ENCODE measurements around the gene HELZ.
"Not testable (repeated sequence)": the region's sequence is repeated elsewhere in the genome, so short reads cannot be mapped to it uniquely, and the experiment has no call there.

Gene HELZ

GRCh38 chr17:67110619-67111018 lies 134.4 kb downstream of the HELZ start:
- DNase-seq: no peak

GRCh38 chr17:67109111-67109510 lies 135.9 kb downstream of the HELZ start:
- DNase-seq: no peak

GRCh38 chr17:67107811-67108775 lies 136.9 kb downstream of the HELZ start:
- DNase-seq: no peak

- no peak for DNase-seq
Observed at GRCh38 chr17:67107171-67107570, 137.8 kb downstream of the HELZ start.

- DNase-seq: no peak
Observed at GRCh38 chr17:67105213-67105612, 139.8 kb downstream of the HELZ start.

- not testable (repeated sequence) for DNase-seq
Observed at GRCh38 chr17:67104641-67105040, 140.4 kb downstream of the HELZ start.

- DNase-seq: no peak
Observed at GRCh38 chr17:67098006-67098405, 147.0 kb downstream of the HELZ start.

- DNase-seq: no peak
Observed at GRCh38 chr17:67096609-67097008, 148.4 kb downstream of the HELZ start.

GRCh38 chr17:67095803-67096202 lies 149.2 kb downstream of the HELZ start:
- no peak for DNase-seq

- DNase-seq: peak; percentile 25
Observed at GRCh38 chr17:67095291-67095690, 149.7 kb downstream of the HELZ start.

- no peak for DNase-seq
Observed at GRCh38 chr17:67093348-67093747, 151.6 kb downstream of the HELZ start.

GRCh38 chr17:67092710-67093109 lies 152.3 kb downstream of the HELZ start:
- not testable (repeated sequence) for DNase-seq

- no peak for DNase-seq
Observed at GRCh38 chr17:67092291-67092690, 152.7 kb downstream of the HELZ start.

- no peak for DNase-seq
Observed at GRCh38 chr17:67090341-67090740, 154.7 kb downstream of the HELZ start.

- no peak for DNase-seq
Observed at GRCh38 chr17:67088639-67089038, 156.4 kb downstream of the HELZ start.

GRCh38 chr17:67085406-67085805 lies 159.6 kb downstream of the HELZ start:
- DNase-seq: no peak

GRCh38 chr17:67082107-67082506 lies 162.9 kb downstream of the HELZ start:
- DNase-seq: peak; percentile 21

- DNase-seq: no peak
Observed at GRCh38 chr17:67080804-67081203, 164.2 kb downstream of the HELZ start.

- no peak for DNase-seq
Observed at GRCh38 chr17:67079491-67079890, 165.5 kb downstream of the HELZ start.

- no peak for DNase-seq
Observed at GRCh38 chr17:67078292-67078691, 166.7 kb downstream of the HELZ start.

GRCh38 chr17:67076290-67076689 lies 168.7 kb downstream of the HELZ start:
- no peak for DNase-seq

- no peak for DNase-seq
Observed at GRCh38 chr17:67074781-67075180, 170.2 kb downstream of the HELZ start.

- DNase-seq: no peak
Observed at GRCh38 chr17:67072885-67073284, 172.1 kb downstream of the HELZ start.

GRCh38 chr17:67071595-67071994 lies 173.4 kb downstream of the HELZ start:
- no peak for DNase-seq

All from activated CD4-positive, alpha-beta T cell treated with anti-CD3 and anti-CD28 coated beads, Interleukin-10, Interleukin-2, amounts not matched to agents 100 ng/mL and 50 ng/mL, durations not matched to agents 16 hours and 8 hours (primary cell).